SJSA1 (cell line): Measurements from ENCODE around the gene OR2T3. TPM values are rescaled to one million over a fixed set of nuclear protein-coding genes. Genes with fewer than 3 reads are reported as not detected.
"Not testable (repeated sequence)": the region's sequence is repeated elsewhere in the genome, so short reads cannot be mapped to it uniquely, and the experiment has no call there.

Experiments
- DNase-seq, 2 experiments: peaks; one replicate each; pipeline ENCODE4 v3.0.0-alpha.2; 2015 to 2020; ENCODE audit warnings: low spot score in 2 of 2, low read depth in 1 of 2
- H3K27ac ChIP-seq: fragments of 250-450 bp; sonication (Bioruptor Pico); 2 replicates; pipeline ENCODE4 v1.5.1; 2020; ENCODE audit warnings: mild to moderate bottlenecking, moderate library complexity
- H3K27me3 ChIP-seq: fragments of 250-450 bp; sonication (Bioruptor Pico); replicated peaks from 2 replicates; pipeline ENCODE4 v1.5.1; 2020; ENCODE audit warnings: mild to moderate bottlenecking, moderate library complexity
- H3K36me3 ChIP-seq: fragments of 250-450 bp; sonication (Bioruptor Pico); 2 replicates; pipeline ENCODE4 v1.5.1; 2020; ENCODE audit warnings: mild to moderate bottlenecking
- H3K4me1 ChIP-seq: fragments of 250-450 bp; sonication (Bioruptor Pico); replicated peaks from 2 replicates; pipeline ENCODE4 v1.6.1; 2021; ENCODE audit warnings: mild to moderate bottlenecking
- H3K4me3 ChIP-seq: fragments of 250-450 bp; sonication (Bioruptor Pico); 2 replicates; pipeline ENCODE4 v1.5.1; 2020; ENCODE audit warnings: mild to moderate bottlenecking
- H3K9me3 ChIP-seq: fragments of 250-450 bp; sonication (Bioruptor Pico); replicated peaks from 2 replicates; pipeline ENCODE4 v1.5.1; 2020; ENCODE audit warnings: mild to moderate bottlenecking
- total RNA-seq: library from RNA; depleted of rRNA; stranded (reverse); fragments of >200 nt; shearing (Covaris generic); gene quantifications from 2 replicates; pipeline ENCODE4 v1.2.3, GENCODE V29; 2014

Gene OR2T3
- total RNA-seq, 1 experiment from 2014 or later: not detected

DNA sequence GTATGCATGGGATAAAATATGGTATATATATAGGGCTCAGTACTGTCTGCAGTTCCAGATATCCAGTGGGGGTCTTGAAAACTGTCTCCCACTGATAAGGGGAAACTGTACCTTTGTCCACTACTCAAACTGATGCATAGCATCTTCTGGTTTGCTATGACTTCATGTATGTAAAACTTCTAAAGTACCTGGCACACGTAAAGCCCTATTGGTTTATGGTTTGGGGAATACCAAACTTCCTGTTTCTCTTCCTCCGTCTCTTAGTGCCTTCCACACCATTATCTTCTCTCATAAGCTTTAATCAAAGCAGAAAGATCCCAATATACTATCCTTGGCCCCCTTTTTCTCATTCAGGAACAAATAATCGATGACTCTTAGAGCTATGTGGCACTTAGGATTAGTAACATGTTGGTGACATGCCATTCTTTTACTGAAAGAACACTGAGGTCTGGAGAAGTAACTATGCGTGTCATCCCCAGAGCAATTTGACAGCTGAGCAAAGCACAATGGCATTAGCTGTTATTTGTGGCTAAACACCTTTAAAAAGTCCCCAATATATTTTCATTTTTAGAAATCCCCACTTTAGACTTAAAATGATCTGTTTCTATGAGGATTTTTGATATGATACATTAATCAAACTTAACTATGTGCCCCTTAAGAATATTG, 24.6 kb upstream of the OR2T3 start:
- not testable (repeated sequence) for H3K9me3 ChIP-seq, H3K36me3 ChIP-seq, H3K4me3 ChIP-seq, H3K27me3 ChIP-seq, H3K27ac ChIP-seq, H3K4me1 ChIP-seq, DNase-seq

DNA sequence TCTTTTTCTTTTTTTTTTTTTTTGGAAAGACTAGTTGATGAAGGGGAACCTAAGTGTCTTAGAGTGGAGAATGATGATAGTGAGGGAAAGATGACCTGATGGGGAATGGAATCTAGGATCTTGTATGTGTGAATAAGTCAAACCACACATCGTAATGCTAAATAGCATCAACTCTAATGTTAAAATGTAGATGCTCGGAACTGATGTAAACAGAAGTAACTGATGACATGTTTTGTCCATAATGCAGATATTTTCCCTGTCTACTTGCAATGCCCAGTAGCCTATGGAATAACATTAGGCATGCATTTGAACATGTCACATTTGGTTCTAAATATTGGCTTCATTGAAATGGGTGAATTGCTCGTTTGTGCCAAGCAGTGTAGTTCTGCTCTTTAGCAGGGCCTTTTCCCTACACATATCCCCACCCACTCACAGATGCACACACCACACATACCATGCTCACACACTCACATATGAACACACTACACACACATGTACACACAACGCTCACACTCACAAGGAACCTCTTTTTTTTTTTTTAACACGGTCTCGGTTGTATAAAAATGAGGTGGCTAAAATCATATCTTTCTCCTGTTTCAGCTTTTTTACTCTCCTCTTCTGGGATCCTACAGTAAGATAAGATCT, 23.2 kb upstream of the OR2T3 start:
- H3K4me3 ChIP-seq, H3K27me3 ChIP-seq, H3K36me3 ChIP-seq, H3K27ac ChIP-seq, H3K4me1 ChIP-seq, DNase-seq, H3K9me3 ChIP-seq: not testable (repeated sequence)

DNA sequence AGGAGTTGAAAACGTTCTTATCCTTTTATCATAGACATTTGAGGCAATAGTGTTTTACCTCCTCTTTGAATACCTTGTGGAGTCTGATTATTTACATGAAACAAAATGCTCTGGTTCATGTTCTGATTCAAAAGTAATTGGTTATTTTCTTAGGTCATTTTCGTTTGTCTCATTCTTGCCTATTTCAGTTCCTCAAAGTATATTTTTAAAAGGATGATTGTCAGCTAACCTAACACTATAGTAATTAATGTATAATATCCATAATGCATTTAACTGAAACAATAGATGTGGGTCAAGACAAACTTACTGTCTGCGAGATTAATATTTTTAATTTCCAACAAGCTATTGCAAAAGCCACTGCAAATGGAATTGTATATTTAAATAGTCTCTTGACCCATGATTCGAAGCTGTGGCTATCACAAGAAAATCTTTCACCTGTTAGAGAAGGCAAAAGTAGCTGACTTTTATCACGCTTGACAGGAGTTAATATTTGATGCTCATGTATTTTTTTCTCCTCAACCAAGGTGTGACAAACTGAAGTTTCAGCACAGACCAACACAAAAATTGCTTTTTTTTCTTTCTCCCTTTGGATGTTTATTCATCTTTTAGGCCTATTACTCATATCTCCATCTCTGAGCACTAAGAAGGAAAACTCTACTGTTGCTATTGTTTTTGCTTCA, 22.5 kb upstream of the OR2T3 start:
- H3K4me3 ChIP-seq, H3K27me3 ChIP-seq, H3K27ac ChIP-seq: not testable (repeated sequence)

GRCh38 chr1:248453619-248454018, 19.5 kb upstream of the OR2T3 start:
- H3K4me3 ChIP-seq, H3K27ac ChIP-seq, DNase-seq, H3K36me3 ChIP-seq, H3K27me3 ChIP-seq, H3K9me3 ChIP-seq, H3K4me1 ChIP-seq: not testable (repeated sequence)

More for the DNA sequence above, 22.5 kb upstream of the OR2T3 start:
- H3K4me1 ChIP-seq, H3K9me3 ChIP-seq, DNase-seq, H3K36me3 ChIP-seq: not testable (repeated sequence)

- H3K9me3 ChIP-seq, H3K27ac ChIP-seq, H3K4me1 ChIP-seq, H3K27me3 ChIP-seq, H3K36me3 ChIP-seq, DNase-seq, H3K4me3 ChIP-seq: not testable (repeated sequence)
Measured at GRCh38 chr1:248455045-248455444, 18.1 kb upstream of the OR2T3 start.

DNA sequence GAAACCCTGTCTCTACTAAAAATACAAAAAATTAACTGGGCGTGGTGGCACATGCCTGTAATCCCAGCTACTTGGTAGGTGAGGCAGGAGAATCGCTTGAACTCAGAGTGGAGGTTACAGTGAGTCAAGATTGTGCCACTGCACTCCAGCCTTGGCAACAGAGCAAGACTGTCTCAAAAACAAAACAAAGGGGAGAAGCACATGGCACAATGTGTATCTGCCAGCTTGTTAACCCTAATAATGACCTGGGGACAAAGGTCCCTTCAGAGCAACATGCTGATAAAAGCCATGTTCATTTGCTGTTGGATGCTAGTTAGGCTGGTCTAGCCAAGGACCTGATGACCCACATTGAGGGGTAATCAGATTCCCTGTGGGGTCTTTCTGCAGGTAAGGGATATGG, 16.5 kb upstream of the OR2T3 start:
- not testable (repeated sequence) for H3K4me3 ChIP-seq, H3K4me1 ChIP-seq, DNase-seq, H3K36me3 ChIP-seq, H3K9me3 ChIP-seq, H3K27ac ChIP-seq, H3K27me3 ChIP-seq

GRCh38 chr1:248459117-248459516, 14.0 kb upstream of the OR2T3 start:
- not testable (repeated sequence) for H3K36me3 ChIP-seq

GRCh38 chr1:248471154-248471553, 2.0 kb upstream of the OR2T3 start:
- Histone ChIP-seq H3K36me3 (no peaks in the 10 kb centered on the region), H3K4me3 (no peak overlapping the region), H3K27ac (no peak overlapping the region), H3K4me1 (no peaks in the 10 kb centered on the region), H3K27me3 (no peaks in the 10 kb centered on the region), H3K9me3 (no peaks in the 10 kb centered on the region)
- no peak for DNase-seq

More at GRCh38 chr1:248459117-248459516, 14.0 kb upstream of the OR2T3 start:
- not testable (repeated sequence) for H3K27ac ChIP-seq, H3K27me3 ChIP-seq, DNase-seq, H3K4me1 ChIP-seq, H3K4me3 ChIP-seq, H3K9me3 ChIP-seq

- not testable (repeated sequence) for H3K4me3 ChIP-seq, H3K9me3 ChIP-seq, H3K36me3 ChIP-seq, DNase-seq, H3K27me3 ChIP-seq, H3K4me1 ChIP-seq, H3K27ac ChIP-seq
Measured at GRCh38 chr1:248472111-248472510, 1.0 kb upstream of the OR2T3 start.

DNA sequence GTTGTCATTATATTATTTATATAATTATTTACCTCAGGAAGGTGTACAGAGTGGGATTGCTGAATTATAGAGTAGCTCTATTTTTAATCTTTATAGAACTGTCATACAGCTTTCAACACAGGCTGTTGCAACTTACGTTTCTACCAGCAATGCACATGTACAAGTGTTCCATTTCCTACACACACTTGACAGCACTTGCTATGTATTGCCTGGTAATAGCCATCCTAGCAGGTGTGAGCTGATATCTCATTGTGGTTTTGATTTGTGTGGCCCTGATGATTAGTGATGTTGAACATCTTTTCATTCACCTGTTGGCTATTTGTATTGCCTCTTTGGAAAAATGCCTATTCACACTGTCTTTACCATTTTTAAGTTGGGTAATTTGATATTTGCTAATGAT, 2.5 kb downstream of the OR2T3 start:
- not testable (repeated sequence) for H3K4me3 ChIP-seq, H3K4me1 ChIP-seq, H3K27me3 ChIP-seq, DNase-seq, H3K9me3 ChIP-seq, H3K27ac ChIP-seq, H3K36me3 ChIP-seq

DNA sequence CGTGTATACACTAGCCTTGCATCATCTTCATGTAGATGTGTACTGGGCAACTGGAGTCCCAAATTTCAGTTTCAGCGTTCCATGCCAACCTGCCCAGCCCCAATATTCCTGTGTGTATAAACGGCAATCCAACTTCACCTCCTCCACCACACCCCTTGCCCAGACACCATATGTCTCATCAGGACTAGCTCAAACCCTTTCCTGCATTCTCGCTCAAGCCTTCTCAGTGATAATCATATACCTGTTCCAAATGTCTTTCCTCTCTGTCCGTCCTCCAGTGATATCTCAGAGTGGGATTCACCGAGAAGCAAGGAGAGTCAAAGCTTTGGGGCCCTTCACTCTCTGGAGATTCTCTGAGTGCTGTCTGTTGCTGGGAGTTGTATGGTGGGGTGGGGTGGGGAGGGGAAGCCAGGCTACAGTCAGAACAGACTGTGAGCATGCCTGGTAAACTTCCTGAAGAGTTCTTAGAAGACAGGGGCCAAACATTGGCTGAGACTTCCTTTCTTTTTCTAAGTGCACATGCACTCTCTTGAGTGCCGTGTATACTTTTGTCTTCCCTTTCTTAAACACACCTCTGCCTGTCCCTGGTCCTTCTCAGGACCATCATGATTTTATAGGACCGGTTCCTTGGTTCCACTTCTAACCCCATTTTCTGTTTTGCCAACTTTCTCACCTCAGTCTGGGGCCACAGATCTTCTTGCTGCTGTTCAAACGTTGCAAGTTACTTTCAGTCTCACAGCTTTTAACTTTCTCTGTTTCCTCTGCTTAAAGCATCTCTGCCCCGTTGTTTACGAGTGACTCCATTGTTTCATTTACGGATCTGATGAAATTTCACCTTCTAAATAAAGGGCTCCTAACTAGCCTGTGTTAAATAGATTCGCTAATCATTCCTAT, 8.8 kb downstream of the OR2T3 start:
- not testable (repeated sequence) for H3K27ac ChIP-seq, H3K36me3 ChIP-seq, H3K4me3 ChIP-seq, DNase-seq, H3K4me1 ChIP-seq, H3K9me3 ChIP-seq, H3K27me3 ChIP-seq

GRCh38 chr1:248488289-248488688, 15.1 kb downstream of the OR2T3 start, which contains the start of gene OR2T5:
Gene OR2T5, plus strand, starts transcription at chr1:248488589. Its CDS starts 0 bp downstream, at chr1:248488589.
- DNase-seq, H3K9me3 ChIP-seq, H3K27ac ChIP-seq, H3K4me1 ChIP-seq, H3K27me3 ChIP-seq, H3K4me3 ChIP-seq, H3K36me3 ChIP-seq: not testable (repeated sequence)

DNA sequence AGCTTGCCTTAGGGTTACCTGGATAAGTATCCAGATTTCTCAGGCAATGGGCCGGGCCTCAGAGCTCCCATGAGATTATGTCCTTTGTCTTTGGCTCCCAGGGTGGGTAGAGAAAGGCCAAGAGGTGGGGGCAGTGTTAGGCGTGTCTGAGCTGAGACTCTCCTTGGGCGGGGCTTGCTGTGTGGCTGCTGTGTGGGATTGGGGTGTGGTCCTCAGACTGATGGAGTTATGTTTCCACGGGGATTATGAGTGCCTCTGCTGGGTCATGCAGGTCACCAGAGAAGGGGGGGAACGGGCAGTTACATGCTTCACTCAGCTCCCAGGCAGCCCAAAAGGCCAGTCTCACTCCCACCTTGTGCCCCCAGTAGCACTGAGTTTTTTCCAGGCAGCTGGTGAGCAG, 23.5 kb downstream of the OR2T3 start:
- DNase-seq, H3K36me3 ChIP-seq, H3K4me1 ChIP-seq, H3K27ac ChIP-seq, H3K27me3 ChIP-seq, H3K4me3 ChIP-seq, H3K9me3 ChIP-seq: not testable (repeated sequence)
